ENCODE data around the gene MRAS.

DNA sequence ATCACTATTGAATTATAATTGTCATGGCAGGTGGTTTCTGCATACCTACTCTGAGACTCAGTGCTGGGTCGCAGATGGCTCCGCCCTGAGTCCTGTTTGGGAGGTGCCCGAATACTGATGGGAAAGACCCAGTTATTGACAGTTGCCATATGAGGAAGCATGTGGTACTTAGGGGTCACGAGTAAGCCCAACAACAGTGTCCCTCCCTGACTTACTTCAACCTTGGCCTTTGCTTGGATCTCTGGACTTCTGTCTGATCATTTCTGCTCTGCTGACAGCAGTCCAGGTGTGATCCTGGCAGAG lies 16.8 kb downstream of the MRAS start:
- TF ChIP-seq CTCF (IDR thresholded peaks at IDR 0.05; ENCODE audit: insufficient read depth, low read length, poor library complexity, severe bottlenecking) (no peak), EZH2phosphoT487 (conservative IDR thresholded peaks at IDR 0.05; ENCODE audit: low read length) (no peak)

All from SU-DHL-6 (cell line).